Measurements from ENCODE around the gene NMUR1.
"Not testable (repeated sequence)": the region's sequence is repeated elsewhere in the genome, so short reads cannot be mapped to it uniquely, and the experiment has no call there.

The NMUR1 gene, protein sequence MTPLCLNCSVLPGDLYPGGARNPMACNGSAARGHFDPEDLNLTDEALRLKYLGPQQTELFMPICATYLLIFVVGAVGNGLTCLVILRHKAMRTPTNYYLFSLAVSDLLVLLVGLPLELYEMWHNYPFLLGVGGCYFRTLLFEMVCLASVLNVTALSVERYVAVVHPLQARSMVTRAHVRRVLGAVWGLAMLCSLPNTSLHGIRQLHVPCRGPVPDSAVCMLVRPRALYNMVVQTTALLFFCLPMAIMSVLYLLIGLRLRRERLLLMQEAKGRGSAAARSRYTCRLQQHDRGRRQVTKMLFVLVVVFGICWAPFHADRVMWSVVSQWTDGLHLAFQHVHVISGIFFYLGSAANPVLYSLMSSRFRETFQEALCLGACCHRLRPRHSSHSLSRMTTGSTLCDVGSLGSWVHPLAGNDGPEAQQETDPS

GRCh38 chr2:231530099-231531011 is at the start of gene NMUR1:
Gene NMUR1, minus strand, starts transcription at chr2:231530445. Its CDS starts 84 bp downstream, at chr2:231530361.
- ATAC-seq, result peak; percentile 92
- Mint-ChIP-seq H3K27ac (peak within 1 kb of the TSS; percentile 67), H3K9me3 (no peaks in the 10 kb centered on the region), H3K36me3 (peaks cover 7% of the 10 kb centered on the region), H3K4me1 (peaks cover 76% of the 10 kb centered on the region), H3K4me3 (peak within 1 kb of the TSS; percentile 68)
- peak; percentile 86 to 91 for DNase-seq (ENCODE audit: low spot score in 2 of 2)

GRCh38 chr2:231579560-231579959 is 49.3 kb upstream of the NMUR1 start:
- no peaks in the 10 kb centered on the region for H3K4me1 Mint-ChIP-seq
- DNase-seq (ENCODE audit: low spot score in 2 of 2) (no peak), ATAC-seq (no peak)
- H3K27ac Mint-ChIP-seq, result no peak overlapping the region
- H3K36me3 Mint-ChIP-seq, result no peaks in the 10 kb centered on the region
- H3K4me3 Mint-ChIP-seq, result no peak overlapping the region
- H3K9me3 Mint-ChIP-seq, result peaks cover 2% of the 10 kb centered on the region

GRCh38 chr2:231578655-231579054 is 48.4 kb upstream of the NMUR1 start:
- not testable (repeated sequence) for H3K4me3 Mint-ChIP-seq; H3K36me3 Mint-ChIP-seq; ATAC-seq; H3K9me3 Mint-ChIP-seq; H3K27ac Mint-ChIP-seq; H3K4me1 Mint-ChIP-seq; DNase-seq (ENCODE audit: low spot score in 2 of 2)

DNA sequence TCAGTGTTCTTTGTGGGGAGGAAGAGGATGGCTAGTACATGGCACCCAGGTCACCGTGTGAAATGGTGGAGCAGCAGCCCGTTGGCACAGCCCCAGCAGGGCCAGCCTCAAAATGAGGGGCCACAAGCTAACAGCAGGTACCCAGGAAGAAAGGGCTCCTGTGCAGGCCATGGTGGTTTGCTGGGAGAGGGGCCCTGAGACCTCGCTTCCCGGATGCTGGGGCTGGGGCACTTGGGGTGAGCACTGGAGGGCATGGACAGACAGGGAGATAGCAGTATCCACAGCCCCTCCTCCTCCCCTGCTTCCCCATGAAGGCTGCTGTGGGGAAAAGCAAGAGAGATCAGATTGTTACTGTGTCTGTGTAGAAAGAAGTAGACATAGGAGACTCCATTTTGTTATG is 46.2 kb upstream of the NMUR1 start:
- DNase-seq (ENCODE audit: low spot score in 2 of 2) (no peak), ATAC-seq (no peak)
- no peak overlapping the region for H3K4me3 Mint-ChIP-seq
- no peaks in the 10 kb centered on the region for H3K4me1 Mint-ChIP-seq
- no peaks in the 10 kb centered on the region for H3K36me3 Mint-ChIP-seq
- no peak overlapping the region for H3K27ac Mint-ChIP-seq
- peaks cover 2% of the 10 kb centered on the region for H3K9me3 Mint-ChIP-seq

DNA sequence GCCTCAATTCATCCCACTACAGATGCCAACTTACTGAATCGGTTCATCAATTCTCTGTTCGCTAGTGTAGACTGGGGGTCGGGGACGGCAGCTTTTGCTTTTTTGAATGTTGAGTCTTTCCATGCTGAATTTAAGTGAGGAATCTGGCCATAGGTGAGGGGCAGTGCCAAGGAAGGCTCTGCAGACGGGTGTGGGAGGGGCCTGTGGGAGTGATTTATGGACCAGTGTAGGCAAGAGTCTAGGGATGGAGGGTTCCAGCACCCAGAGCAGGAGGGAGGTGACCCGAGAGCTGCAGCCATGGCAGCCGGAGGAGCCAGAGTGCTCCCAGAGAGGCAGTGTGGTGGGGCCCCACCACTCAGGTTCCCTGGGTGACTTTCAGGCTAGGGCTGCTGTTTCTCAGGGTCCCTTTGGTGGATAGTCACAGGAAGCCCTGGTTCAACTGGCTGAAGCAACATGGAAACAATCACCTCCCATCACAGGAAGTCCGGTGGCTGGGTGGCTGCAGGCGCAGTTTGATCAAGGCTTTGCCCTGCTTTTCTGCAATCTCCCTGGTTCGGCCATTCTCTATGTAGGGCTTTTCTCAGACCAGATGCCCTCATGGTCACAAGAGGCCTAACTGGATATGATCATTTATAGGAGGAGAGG is 45.5 kb upstream of the NMUR1 start:
- H3K4me3 Mint-ChIP-seq, result no peak overlapping the region

DNA sequence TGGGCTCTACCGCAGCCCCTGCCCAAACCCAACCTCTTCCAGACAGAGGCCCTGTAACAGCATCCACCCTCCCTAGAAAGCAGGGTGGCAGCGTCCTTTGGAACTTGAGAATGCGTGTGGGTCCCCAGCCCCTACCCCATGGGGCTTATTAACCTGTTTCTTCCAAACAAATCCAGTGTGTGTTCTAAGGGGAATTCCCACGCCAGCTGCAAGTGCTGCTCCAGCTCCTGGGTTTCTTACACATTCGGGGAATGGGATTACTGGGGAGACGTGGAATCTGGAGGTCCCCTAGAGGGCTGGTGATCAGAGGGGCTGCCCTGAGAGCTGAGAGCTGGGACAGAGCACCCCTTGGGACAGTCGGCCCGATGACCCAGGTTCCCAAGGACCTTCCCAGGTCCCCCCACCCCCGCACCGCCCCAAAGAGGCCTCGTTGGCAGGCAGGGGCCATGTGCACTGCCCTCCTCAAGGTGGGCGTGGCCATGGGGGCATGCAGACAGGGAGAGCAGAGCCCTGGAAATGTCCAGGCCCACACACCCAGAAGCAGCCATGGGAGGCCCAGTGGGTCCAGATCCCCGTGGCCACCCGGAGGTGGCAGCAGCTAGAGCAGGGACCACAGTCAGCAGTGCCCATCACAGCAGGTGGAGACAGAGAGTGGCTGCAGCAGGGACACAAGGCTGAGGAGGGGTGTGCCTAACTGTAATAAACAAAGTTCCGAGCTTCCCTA is 43.6 kb upstream of the NMUR1 start:
- H3K4me3 Mint-ChIP-seq, result no peak overlapping the region

More for the DNA sequence above, 45.5 kb upstream of the NMUR1 start:
- ATAC-seq (no peak), DNase-seq (ENCODE audit: low spot score in 2 of 2) (no peak)
- no peaks in the 10 kb centered on the region for H3K4me1 Mint-ChIP-seq
- no peak overlapping the region for H3K27ac Mint-ChIP-seq
- H3K9me3 Mint-ChIP-seq, result peaks cover 2% of the 10 kb centered on the region
- no peaks in the 10 kb centered on the region for H3K36me3 Mint-ChIP-seq

DNA sequence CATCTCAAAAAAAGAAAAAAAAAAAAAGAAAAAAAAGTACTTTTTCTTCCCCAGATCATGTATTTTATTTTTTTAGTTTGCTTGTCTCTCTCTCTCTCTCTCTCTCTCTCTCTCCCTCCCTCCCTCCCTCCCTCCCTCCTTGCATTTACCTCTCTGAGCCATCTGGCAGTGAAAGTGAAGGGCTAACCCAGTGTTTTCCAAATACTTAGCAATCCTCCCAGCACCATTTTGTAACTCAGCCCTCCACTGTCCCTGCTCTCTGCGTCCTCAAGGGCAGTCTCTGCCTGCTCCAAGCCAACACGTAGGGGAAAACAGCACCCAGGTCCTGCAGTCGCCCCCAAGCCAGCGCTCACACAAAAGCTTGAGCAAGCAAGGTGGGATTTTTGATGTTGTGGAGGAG is 42.9 kb upstream of the NMUR1 start:
- Mint-ChIP-seq H3K36me3 (no peaks in the 10 kb centered on the region), H3K4me3 (no peak overlapping the region), H3K4me1 (peaks cover 14% of the 10 kb centered on the region), H3K27ac (no peak overlapping the region), H3K9me3 (no peaks in the 10 kb centered on the region)
- no peak for ATAC-seq
- DNase-seq (ENCODE audit: low spot score in 2 of 2), result no peak

More for the DNA sequence above, 43.6 kb upstream of the NMUR1 start:
- ATAC-seq (no peak), DNase-seq (ENCODE audit: low spot score in 2 of 2) (no peak)
- Mint-ChIP-seq H3K4me1 (peaks cover 9% of the 10 kb centered on the region), H3K36me3 (no peaks in the 10 kb centered on the region), H3K27ac (no peak overlapping the region), H3K9me3 (no peaks in the 10 kb centered on the region)

GRCh38 chr2:231571661-231572191 is 41.5 kb upstream of the NMUR1 start:
- H3K9me3 Mint-ChIP-seq, result no peaks in the 10 kb centered on the region
- DNase-seq (ENCODE audit: low spot score in 2 of 2) (no peak), ATAC-seq (no peak)
- no peak overlapping the region for H3K4me3 Mint-ChIP-seq
- no peak overlapping the region for H3K27ac Mint-ChIP-seq
- peaks cover 14% of the 10 kb centered on the region for H3K4me1 Mint-ChIP-seq
- H3K36me3 Mint-ChIP-seq, result no peaks in the 10 kb centered on the region

GRCh38 chr2:231570915-231571314 is 40.7 kb upstream of the NMUR1 start:
- H3K4me3 Mint-ChIP-seq; H3K27ac Mint-ChIP-seq; H3K36me3 Mint-ChIP-seq; ATAC-seq; H3K9me3 Mint-ChIP-seq; DNase-seq (ENCODE audit: low spot score in 2 of 2): not testable (repeated sequence)
- H3K4me1 Mint-ChIP-seq, result peaks cover 14% of the 10 kb centered on the region

- peak; percentile 88 for ATAC-seq
- H3K4me3 Mint-ChIP-seq, result no peak overlapping the region
- DNase-seq (ENCODE audit: low spot score in 2 of 2), result no peak
- peaks cover 14% of the 10 kb centered on the region for H3K4me1 Mint-ChIP-seq
- no peaks in the 10 kb centered on the region for H3K36me3 Mint-ChIP-seq
- H3K9me3 Mint-ChIP-seq, result no peaks in the 10 kb centered on the region
- peak overlapping the region; percentile 32 for H3K27ac Mint-ChIP-seq
These were observed 38.7 kb upstream of the NMUR1 start for GRCh38 chr2:231568785-231569435.

GRCh38 chr2:231568098-231568784 is 38.0 kb upstream of the NMUR1 start:
- Mint-ChIP-seq H3K36me3 (no peaks in the 10 kb centered on the region), H3K9me3 (no peaks in the 10 kb centered on the region), H3K4me1 (peaks cover 14% of the 10 kb centered on the region), H3K4me3 (no peak overlapping the region), H3K27ac (peak overlapping the region; percentile 32)
- DNase-seq (ENCODE audit: low spot score in 2 of 2) (no peak), ATAC-seq (no peak)

- ATAC-seq (no peak), DNase-seq (ENCODE audit: low spot score in 2 of 2) (no peak)
- Mint-ChIP-seq H3K4me3 (no peak overlapping the region), H3K4me1 (peaks cover 14% of the 10 kb centered on the region), H3K9me3 (no peaks in the 10 kb centered on the region), H3K27ac (no peak overlapping the region), H3K36me3 (no peaks in the 10 kb centered on the region)
These were observed 36.9 kb upstream of the NMUR1 start for GRCh38 chr2:231567159-231567558.

GRCh38 chr2:231565887-231566594 is 35.8 kb upstream of the NMUR1 start:
- DNase-seq (ENCODE audit: low spot score in 2 of 2) (no peak), ATAC-seq (no peak)
- H3K36me3 Mint-ChIP-seq, result no peaks in the 10 kb centered on the region
- no peak overlapping the region for H3K4me3 Mint-ChIP-seq
- H3K9me3 Mint-ChIP-seq, result no peaks in the 10 kb centered on the region
- peaks cover 14% of the 10 kb centered on the region for H3K4me1 Mint-ChIP-seq
- no peak overlapping the region for H3K27ac Mint-ChIP-seq

Data from stimulated activated effector memory CD8-positive, alpha-beta T cell treated with anti-CD3 and anti-CD28 coated beads, Interleukin-12 subunit alpha, Interleukin-12 subunit beta, amount 100 ng/mL, for 72 hours (primary cell).